IPS-NIHi11 (cell line): ENCODE results near the gene MRPS10.

ENCODE experiments used
- DNase-seq: peaks from one replicate; pipeline ENCODE4 v3.0.0; 2012; ENCODE audit warnings: mixed read lengths, low spot score

MRPS10 gene

GRCh38 chr6:42217519-42218367 lies at the start of gene MRPS10:
Gene MRPS10 (minus strand): TSS chr6:42217861. CDS start chr6:42217849, 12 bp downstream.
- peak; percentile 93 for DNase-seq

- DNase-seq = no peak
These were observed 48.9 kb upstream of the MRPS10 start for GRCh38 chr6:42266538-42266937.

- DNase-seq = no peak
These were observed 47.3 kb upstream of the MRPS10 start for GRCh38 chr6:42264852-42265390.

- no peak for DNase-seq
These were observed 46.6 kb upstream of the MRPS10 start for GRCh38 chr6:42264162-42264851.

- DNase-seq = no peak
These were observed 45.6 kb upstream of the MRPS10 start for GRCh38 chr6:42263165-42263728.

- DNase-seq = peak; percentile 90
These were observed 43.3 kb upstream of the MRPS10 start for GRCh38 chr6:42260972-42261371.

- peak; percentile 69 for DNase-seq
These were observed 42.8 kb upstream of the MRPS10 start for GRCh38 chr6:42260396-42260888.

- DNase-seq = no peak
These were observed 42.3 kb upstream of the MRPS10 start for GRCh38 chr6:42259841-42260395.

GRCh38 chr6:42259286-42259685 lies 41.6 kb upstream of the MRPS10 start:
- no peak for DNase-seq

- DNase-seq = peak; percentile 72
These were observed 40.0 kb upstream of the MRPS10 start for GRCh38 chr6:42257614-42258013.

GRCh38 chr6:42257063-42257462 lies 39.4 kb upstream of the MRPS10 start:
- DNase-seq = no peak

GRCh38 chr6:42255050-42255449 lies 37.4 kb upstream of the MRPS10 start:
- no peak for DNase-seq

- DNase-seq = no peak
These were observed 36.8 kb upstream of the MRPS10 start for GRCh38 chr6:42254505-42254904.

GRCh38 chr6:42251911-42252637 lies 34.4 kb upstream of the MRPS10 start:
- no peak for DNase-seq

GRCh38 chr6:42251500-42251899 lies 33.8 kb upstream of the MRPS10 start:
- no peak for DNase-seq

GRCh38 chr6:42250274-42250931 lies 32.7 kb upstream of the MRPS10 start:
- no peak for DNase-seq

GRCh38 chr6:42249279-42249678 lies 31.6 kb upstream of the MRPS10 start:
- no peak for DNase-seq

- no peak for DNase-seq
These were observed 25.4 kb upstream of the MRPS10 start for GRCh38 chr6:42243046-42243445.

- no peak for DNase-seq
These were observed 24.3 kb upstream of the MRPS10 start for GRCh38 chr6:42241915-42242314.

- no peak for DNase-seq
These were observed 22.2 kb upstream of the MRPS10 start for GRCh38 chr6:42239736-42240375.
